IMR-90 (cell line): ENCODE measurements around the gene ZNFX1. TPM values are rescaled to one million over a fixed set of nuclear protein-coding genes. Genes with fewer than 3 reads are reported as not detected.
A peak's percentile ranks its signal among the peaks of the same experiment; 100 is the strongest.

Experiments used
- ATAC-seq: fragments of 200-7000 bp; cut with Tn5 transposase; 2 replicates; pipeline ENCODE4 v1.9.1; 2020; ENCODE audit warnings: low read depth, mild to moderate bottlenecking, moderate library complexity
- BruUV-seq: library from RNA; stranded (reverse); fragments of 400-500 nt; replicated peaks from 2 replicates; lab custom pipeline; 2021; lab: Mats Ljungman, UMichigan
- CTCF ChIA-PET: fragments of 300-600 bp; formaldehyde crosslinking; extraction: SDS; loops from one replicate; lab custom pipeline; 2021; ENCODE audit warnings: antibody characterized with exemption; lab: Yijun Ruan, JAX
- POLR2A ChIA-PET: fragments of 300-600 bp; sonication (Branson Sonifier 250); formaldehyde crosslinking; loops from one replicate; lab custom pipeline; 2022; ENCODE audit warnings: antibody characterized with exemption; ENCODE audit not compliant: unreplicated experiment; lab: Charles Lee
- DNase-seq: peaks from one replicate; pipeline ENCODE4 v3.0.0; 2013
- H2AFZ ChIP-seq: replicated peaks from 2 replicates; pipeline ENCODE3; 2013; ENCODE audit warnings: low read length, mild to moderate bottlenecking; ENCODE audit not compliant: poor library complexity
- H2AK5ac ChIP-seq: 2 replicates; pipeline ENCODE4 v1.6.1; 2013; ENCODE audit warnings: low read depth, low read length, inconsistent platforms
- H2AK9ac ChIP-seq: replicated peaks from 2 replicates; pipeline ENCODE3; 2013; ENCODE audit warnings: mild to moderate bottlenecking, low read depth, low read length, moderate library complexity; ENCODE audit not compliant: poor library complexity
- H2BK120ac ChIP-seq: 2 replicates; pipeline ENCODE4 v1.6.1; 2013; ENCODE audit warnings: low read depth, low read length, inconsistent platforms
- H2BK15ac ChIP-seq: 3 replicates; pipeline ENCODE4 v1.6.1; 2013; ENCODE audit warnings: low read depth, low read length, inconsistent platforms
- H2BK20ac ChIP-seq: 2 replicates; pipeline ENCODE4 v1.6.1; 2013; ENCODE audit warnings: low read depth, mild to moderate bottlenecking, inconsistent platforms, low read length, moderate library complexity
- H2BK5ac ChIP-seq: 2 replicates; pipeline ENCODE4 v1.6.1; 2013; ENCODE audit warnings: mild to moderate bottlenecking, low read depth, low read length, inconsistent platforms; ENCODE audit not compliant: poor library complexity, severe bottlenecking
- H3K14ac ChIP-seq: replicated peaks from 2 replicates; pipeline ENCODE4 v1.6.1; 2013; ENCODE audit warnings: low read depth, low read length, inconsistent platforms
- H3K18ac ChIP-seq: 2 replicates; pipeline ENCODE4 v1.6.1; 2013; ENCODE audit warnings: low read depth, low read length, control low read depth
- H3K23ac ChIP-seq: 2 replicates; pipeline ENCODE4 v1.6.1; 2013; ENCODE audit warnings: low read depth, low read length, inconsistent platforms
- H3K27ac ChIP-seq: 2 replicates; pipeline ENCODE4 v1.5.1; 2013; ENCODE audit warnings: mild to moderate bottlenecking, control low read depth, low read length; ENCODE audit not compliant: insufficient read depth
- H3K27me3 ChIP-seq: 2 replicates; pipeline ENCODE4 v1.6.1; 2013; ENCODE audit warnings: low read length; ENCODE audit not compliant: control insufficient read depth, insufficient read depth
- H3K36me3 ChIP-seq: 2 replicates; pipeline ENCODE4 v1.6.1; 2013; ENCODE audit warnings: low read length, mixed read lengths; ENCODE audit not compliant: control insufficient read depth, insufficient read depth
- H3K4ac ChIP-seq: 2 replicates; pipeline ENCODE4 v1.6.1; 2013; ENCODE audit warnings: low read depth, low read length, inconsistent platforms
- H3K4me1 ChIP-seq: 2 replicates; pipeline ENCODE4 v1.6.1; 2013; ENCODE audit warnings: low read length, mixed read lengths; ENCODE audit not compliant: control insufficient read depth, insufficient read depth
- H3K4me2 ChIP-seq: 2 replicates; pipeline ENCODE4 v1.6.1; 2013; ENCODE audit warnings: low read depth, mild to moderate bottlenecking, control low read depth, low read length, moderate library complexity
- H3K4me3 ChIP-seq: 2 replicates; pipeline ENCODE4 v1.5.1; 2013; ENCODE audit warnings: low read depth, mild to moderate bottlenecking, control low read depth, low read length, moderate library complexity; ENCODE audit not compliant: insufficient read depth
- H3K56ac ChIP-seq: 2 replicates; pipeline ENCODE4 v1.6.1; 2013; ENCODE audit warnings: low read length, inconsistent platforms; ENCODE audit not compliant: insufficient read depth; ENCODE audit errors: extremely low read depth
- H3K79me1 ChIP-seq, 2 experiments: 2 replicates each; pipeline ENCODE4 v1.6.1; 2013; ENCODE audit warnings: low read length in 2 of 2, inconsistent platforms in 1 of 2, low read depth in 1 of 2
- H3K9ac ChIP-seq: 2 replicates; pipeline ENCODE4 v1.6.1; 2013; ENCODE audit warnings: low read depth, low read length, control low read depth
- H3K9me1 ChIP-seq: 2 replicates; pipeline ENCODE4 v1.6.1; 2013; ENCODE audit warnings: low read length, inconsistent platforms; ENCODE audit not compliant: insufficient read depth
- H3K9me3 ChIP-seq: 2 replicates; pipeline ENCODE4 v1.6.1; 2013; ENCODE audit warnings: low read length; ENCODE audit not compliant: control insufficient read depth, insufficient read depth
- H4K20me1 ChIP-seq: 2 replicates; pipeline ENCODE4 v1.6.1; 2013; ENCODE audit warnings: low read length, inconsistent platforms; ENCODE audit not compliant: insufficient read depth
- H4K5ac ChIP-seq: 2 replicates; pipeline ENCODE4 v1.6.1; 2013; ENCODE audit warnings: mild to moderate bottlenecking, low read depth, low read length, control low read depth
- H4K8ac ChIP-seq, 2 experiments: 2 replicates each; pipeline ENCODE4 v1.6.1; 2013; ENCODE audit warnings: low read depth in 2 of 2, low read length in 2 of 2, control low read depth in 1 of 2, inconsistent platforms in 1 of 2
- H4K91ac ChIP-seq: 2 replicates; pipeline ENCODE4 v1.6.1; 2013; ENCODE audit warnings: low read depth, low read length, inconsistent platforms; ENCODE audit not compliant: insufficient read depth
- BHLHE40 ChIP-seq: fragments of 150-350 bp; IDR thresholded peaks from 2 replicates; pipeline ENCODE4 v1.6.1; 2016; ENCODE audit warnings: mild to moderate bottlenecking, low read depth, low read length
- CEBPB ChIP-seq: IDR thresholded peaks from 2 replicates; pipeline ENCODE4 v1.6.1; 2012; ENCODE audit warnings: low read depth, low read length, improper control_type of control experiment
- CHD1 ChIP-seq: IDR thresholded peaks from 2 replicates; pipeline ENCODE4 v1.6.1; 2012; ENCODE audit warnings: low read depth, low read length, improper control_type of control experiment
- FOS ChIP-seq: fragments of 150-350 bp; IDR thresholded peaks from 2 replicates; pipeline ENCODE4 v1.6.1; 2016; ENCODE audit warnings: low read depth, low read length
- MAFK ChIP-seq: IDR thresholded peaks from 2 replicates; pipeline ENCODE4 v1.6.1; 2012; ENCODE audit warnings: low read depth, low read length, improper control_type of control experiment
- MAZ ChIP-seq: IDR thresholded peaks from 2 replicates; pipeline ENCODE4 v1.6.1; 2012; ENCODE audit warnings: low read depth, mild to moderate bottlenecking, low read length, improper control_type of control experiment, moderate library complexity, borderline replicate concordance
- NFE2L2 ChIP-seq: fragments of 150-350 bp; IDR thresholded peaks from 2 replicates; pipeline ENCODE4 v1.6.1; 2016; ENCODE audit warnings: low read depth, mild to moderate bottlenecking, low read length
- RAD21 ChIP-seq: IDR thresholded peaks from 2 replicates; pipeline ENCODE4 v1.6.1; 2012; ENCODE audit warnings: low read length, improper control_type of control experiment
- RFX5 ChIP-seq: IDR thresholded peaks from 2 replicates; pipeline ENCODE4 v1.8.0; 2012; ENCODE audit warnings: low read depth, mild to moderate bottlenecking, low read length, moderate library complexity
- SMC3 ChIP-seq: fragments of 150-350 bp; IDR thresholded peaks from 2 replicates; pipeline ENCODE4 v1.6.1; 2016; ENCODE audit warnings: low read depth, mild to moderate bottlenecking, antibody characterized with exemption, low read length, moderate library complexity
- WGBS, 2 experiments: methylation state at CpG; one replicate each; pipeline versions ENCODE4 v1.1.5 to v1.1.7; 2013; ENCODE audit warnings: missing lambda C conversion rate in 2 of 2; ENCODE audit not compliant: insufficient read length in 1 of 2; ENCODE audit errors: extremely low coverage in 2 of 2; 5-methylcytosine and 5-hydroxymethylcytosine counted together
- dilution Hi-C: fragments of 300-500 bp; cut with HindIII; formaldehyde crosslinking; loops from one replicate; pipeline ENCODE4 v1.14.3; 2018; ENCODE audit warnings: low sequenced_read_pairs; ENCODE audit not compliant: unreplicated experiment
- in situ Hi-C: fragments of 300-500 bp; cut with MboI; formaldehyde crosslinking; loops from 3 replicates; pipeline ENCODE4 v1.14.3; 2019; ENCODE audit warnings: low sequenced_read_pairs, inconsistent platforms, mixed read lengths
- intact Hi-C: fragments of 100-400 bp; cut with micrococcal nuclease; formaldehyde crosslinking; loops from 2 replicates; pipeline ENCODE4 v1.10.0; 2022
- polyA plus RNA-seq, 3 experiments: library from polyadenylated mRNA; depleted of rRNA; stranded (reverse); fragments of >200 nt; gene quantifications; 2 replicates each; pipeline ENCODE4 v1.2.3, GENCODE V29; 2012; ENCODE audit warnings: low replicate concordance in 1 of 3
- total RNA-seq: library from RNA; depleted of rRNA; stranded (reverse); fragments of >200 nt; gene quantifications from 2 replicates; pipeline ENCODE4 v1.2.3, GENCODE V29; 2012
- TF ChIP-seq, protein P1 (sequence below): fragments of 150-350 bp; IDR thresholded peaks from 2 replicates; pipeline ENCODE4 v1.6.1; 2017; ENCODE audit warnings: mild to moderate bottlenecking, antibody characterized with exemption, low read length, low read depth
- TF ChIP-seq, protein P2 (sequence below): fragments of 150-350 bp; IDR thresholded peaks from 2 replicates; pipeline ENCODE4 v1.6.1; 2016; ENCODE audit warnings: low read depth, mild to moderate bottlenecking, low read length, moderate library complexity, borderline replicate concordance
- TF ChIP-seq, protein P3 (sequence below): conservative IDR thresholded peaks from 2 replicates; pipeline ENCODE4 v1.5.1; 2012; ENCODE audit warnings: mild to moderate bottlenecking, low read depth, low read length, improper control_type of control experiment

Gene ZNFX1
- total and polyA plus RNA-seq, 2 of the 4 experiments (the other 2 are of a cell fraction): 10.9 to 60.9 TPM

DNA sequence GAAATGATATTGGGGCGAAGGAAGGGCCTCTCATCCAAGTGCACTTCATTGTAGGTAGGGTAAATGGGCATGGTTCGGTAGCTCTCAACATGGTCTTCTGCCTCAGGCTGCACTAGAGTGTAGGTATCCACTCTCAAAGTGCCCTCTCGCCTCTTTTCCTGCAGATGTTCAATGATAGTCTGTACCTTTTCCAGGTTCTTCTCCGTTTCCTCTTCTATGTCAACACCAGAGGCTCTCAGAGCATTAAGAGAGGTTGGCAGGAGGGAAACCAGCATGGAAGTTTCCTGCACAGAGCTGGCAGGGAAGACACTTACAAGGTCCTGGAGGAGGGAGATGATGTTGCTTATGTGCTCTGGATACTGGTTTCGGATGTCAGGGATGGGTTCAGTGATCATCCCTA, 7.1 kb downstream of the ZNFX1 start:
- Histone ChIP-seq H3K9me1 (peaks cover 24% of the 10 kb centered on the region), H3K9ac (no peak overlapping the region), H4K8ac (no peak overlapping the region), H3K9me3 (no peaks in the 10 kb centered on the region), H3K23ac (0 out of 2 replicates have a peak overlapping the region, but pooled peaks have one; percentile 24), H3K18ac (no peak overlapping the region), H3K56ac (no peak overlapping the region), H2BK5ac (no peak overlapping the region), H4K20me1 (peaks cover 66% of the 10 kb centered on the region), H2BK20ac (no peak overlapping the region), H2AFZ (no peak overlapping the region), H2BK120ac (no peak overlapping the region), H3K14ac (no peak overlapping the region), H3K4me2 (no peak overlapping the region), H3K79me1 (peaks cover 30 to 62% of the 10 kb centered on the region in 2 experiments), H3K36me3 (peaks cover 40% of the 10 kb centered on the region), H4K91ac (no peak overlapping the region), H2AK5ac (no peak overlapping the region), H2BK15ac (no peak overlapping the region), H3K4ac (no peak overlapping the region), H3K27me3 (no peaks in the 10 kb centered on the region), H3K4me3 (no peak overlapping the region), H3K4me1 (peaks cover 5% of the 10 kb centered on the region; the same call in 1 of the 2 replicates), H2AK9ac (no peak overlapping the region), H4K5ac (no peak overlapping the region), H3K27ac (no peak overlapping the region)
- DNase-seq (no peak), ATAC-seq (no peak)
- in situ Hi-C loops: no loop called here
- BruUV-seq: no TSS peak
- ChIA-PET POLR2A (no interaction called here), CTCF (interaction anchor here (1.4 kb wide), 1 partner anchor 24 kb away, joined by 3 read pairs; no protein-coding TSS in a partner anchor)
- WGBS, 2 experiments: no CpG with 5 or more reads among the region's 5 CpGs
- dilution Hi-C loops: no loop called here
- intact Hi-C loops: no loop called here
- TF ChIP-seq, protein P1, sequence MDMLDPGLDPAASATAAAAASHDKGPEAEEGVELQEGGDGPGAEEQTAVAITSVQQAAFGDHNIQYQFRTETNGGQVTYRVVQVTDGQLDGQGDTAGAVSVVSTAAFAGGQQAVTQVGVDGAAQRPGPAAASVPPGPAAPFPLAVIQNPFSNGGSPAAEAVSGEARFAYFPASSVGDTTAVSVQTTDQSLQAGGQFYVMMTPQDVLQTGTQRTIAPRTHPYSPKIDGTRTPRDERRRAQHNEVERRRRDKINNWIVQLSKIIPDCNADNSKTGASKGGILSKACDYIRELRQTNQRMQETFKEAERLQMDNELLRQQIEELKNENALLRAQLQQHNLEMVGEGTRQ: no peak
- TF ChIP-seq, protein P2, sequence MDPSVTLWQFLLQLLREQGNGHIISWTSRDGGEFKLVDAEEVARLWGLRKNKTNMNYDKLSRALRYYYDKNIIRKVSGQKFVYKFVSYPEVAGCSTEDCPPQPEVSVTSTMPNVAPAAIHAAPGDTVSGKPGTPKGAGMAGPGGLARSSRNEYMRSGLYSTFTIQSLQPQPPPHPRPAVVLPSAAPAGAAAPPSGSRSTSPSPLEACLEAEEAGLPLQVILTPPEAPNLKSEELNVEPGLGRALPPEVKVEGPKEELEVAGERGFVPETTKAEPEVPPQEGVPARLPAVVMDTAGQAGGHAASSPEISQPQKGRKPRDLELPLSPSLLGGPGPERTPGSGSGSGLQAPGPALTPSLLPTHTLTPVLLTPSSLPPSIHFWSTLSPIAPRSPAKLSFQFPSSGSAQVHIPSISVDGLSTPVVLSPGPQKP: no peak
- no peak for TF ChIP-seq BHLHE40
- no peak for TF ChIP-seq MAZ
- no peak for TF ChIP-seq CHD1
- no peak for TF ChIP-seq SMC3
- no peak for TF ChIP-seq FOS
- TF ChIP-seq, protein P3, sequence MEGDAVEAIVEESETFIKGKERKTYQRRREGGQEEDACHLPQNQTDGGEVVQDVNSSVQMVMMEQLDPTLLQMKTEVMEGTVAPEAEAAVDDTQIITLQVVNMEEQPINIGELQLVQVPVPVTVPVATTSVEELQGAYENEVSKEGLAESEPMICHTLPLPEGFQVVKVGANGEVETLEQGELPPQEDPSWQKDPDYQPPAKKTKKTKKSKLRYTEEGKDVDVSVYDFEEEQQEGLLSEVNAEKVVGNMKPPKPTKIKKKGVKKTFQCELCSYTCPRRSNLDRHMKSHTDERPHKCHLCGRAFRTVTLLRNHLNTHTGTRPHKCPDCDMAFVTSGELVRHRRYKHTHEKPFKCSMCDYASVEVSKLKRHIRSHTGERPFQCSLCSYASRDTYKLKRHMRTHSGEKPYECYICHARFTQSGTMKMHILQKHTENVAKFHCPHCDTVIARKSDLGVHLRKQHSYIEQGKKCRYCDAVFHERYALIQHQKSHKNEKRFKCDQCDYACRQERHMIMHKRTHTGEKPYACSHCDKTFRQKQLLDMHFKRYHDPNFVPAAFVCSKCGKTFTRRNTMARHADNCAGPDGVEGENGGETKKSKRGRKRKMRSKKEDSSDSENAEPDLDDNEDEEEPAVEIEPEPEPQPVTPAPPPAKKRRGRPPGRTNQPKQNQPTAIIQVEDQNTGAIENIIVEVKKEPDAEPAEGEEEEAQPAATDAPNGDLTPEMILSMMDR: no peak
- no peak for TF ChIP-seq NFE2L2
- TF ChIP-seq RAD21: no peak
- no peak for TF ChIP-seq MAFK
- TF ChIP-seq CEBPB: no peak
- TF ChIP-seq RFX5: no peak
